GM19238 (cell line): Measurements from ENCODE around the gene RGMA.

Experiments
- DNase-seq: peaks from one replicate; pipeline ENCODE4 v3.0.0; 2011; ENCODE audit warnings: low spot score; ENCODE audit not compliant: insufficient read length

RGMA gene, protein sequence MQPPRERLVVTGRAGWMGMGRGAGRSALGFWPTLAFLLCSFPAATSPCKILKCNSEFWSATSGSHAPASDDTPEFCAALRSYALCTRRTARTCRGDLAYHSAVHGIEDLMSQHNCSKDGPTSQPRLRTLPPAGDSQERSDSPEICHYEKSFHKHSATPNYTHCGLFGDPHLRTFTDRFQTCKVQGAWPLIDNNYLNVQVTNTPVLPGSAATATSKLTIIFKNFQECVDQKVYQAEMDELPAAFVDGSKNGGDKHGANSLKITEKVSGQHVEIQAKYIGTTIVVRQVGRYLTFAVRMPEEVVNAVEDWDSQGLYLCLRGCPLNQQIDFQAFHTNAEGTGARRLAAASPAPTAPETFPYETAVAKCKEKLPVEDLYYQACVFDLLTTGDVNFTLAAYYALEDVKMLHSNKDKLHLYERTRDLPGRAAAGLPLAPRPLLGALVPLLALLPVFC

DNA sequence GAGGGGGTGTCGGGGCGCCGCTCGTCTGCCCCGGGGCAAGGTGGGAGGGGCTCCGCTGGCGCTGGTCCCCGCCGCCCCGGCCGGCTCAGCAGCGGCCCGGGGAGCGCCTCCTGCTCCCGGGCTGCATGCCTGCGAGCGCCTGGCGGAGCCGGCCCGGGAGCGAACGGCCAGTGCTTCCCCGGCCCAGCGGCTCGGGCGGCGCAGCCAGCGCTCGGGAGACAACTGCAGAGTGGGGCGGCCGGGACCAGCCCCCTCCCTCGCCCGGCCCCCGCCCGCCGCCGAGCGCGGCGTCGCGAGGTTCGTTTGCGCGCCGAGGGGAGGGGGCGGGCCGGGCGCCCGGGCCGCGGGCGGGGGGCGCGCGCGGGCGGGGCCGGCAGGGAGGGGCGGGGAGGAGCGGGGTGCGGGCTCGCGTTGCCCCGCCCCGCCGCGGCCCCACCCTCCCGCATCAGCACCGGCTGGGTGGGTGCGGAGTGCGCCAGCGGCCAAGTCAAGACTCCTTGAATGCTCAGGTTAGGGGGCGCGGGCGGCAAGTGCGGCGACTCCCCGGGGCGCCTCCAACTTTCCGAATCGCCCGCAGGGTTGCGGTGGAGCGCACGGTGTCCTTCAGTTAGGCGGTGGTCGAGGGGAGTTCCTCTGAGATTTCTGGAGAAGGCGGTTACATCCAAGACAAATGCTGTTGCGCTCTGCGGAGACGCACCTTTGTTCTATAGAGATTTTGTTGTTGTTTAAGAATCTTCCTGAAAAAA is at the start of gene RGMA:
Gene RGMA, minus strand, starts transcription at position 231 of the 746 bp plus-strand sequence. CDS start 279 bp downstream, outside the sequence.
- no peak for DNase-seq

- no peak for DNase-seq
Observed at GRCh38 chr15:93136606-93137005, 47.6 kb upstream of the RGMA start.

- DNase-seq: no peak
Observed at GRCh38 chr15:93135997-93136397, 47.0 kb upstream of the RGMA start.

DNA sequence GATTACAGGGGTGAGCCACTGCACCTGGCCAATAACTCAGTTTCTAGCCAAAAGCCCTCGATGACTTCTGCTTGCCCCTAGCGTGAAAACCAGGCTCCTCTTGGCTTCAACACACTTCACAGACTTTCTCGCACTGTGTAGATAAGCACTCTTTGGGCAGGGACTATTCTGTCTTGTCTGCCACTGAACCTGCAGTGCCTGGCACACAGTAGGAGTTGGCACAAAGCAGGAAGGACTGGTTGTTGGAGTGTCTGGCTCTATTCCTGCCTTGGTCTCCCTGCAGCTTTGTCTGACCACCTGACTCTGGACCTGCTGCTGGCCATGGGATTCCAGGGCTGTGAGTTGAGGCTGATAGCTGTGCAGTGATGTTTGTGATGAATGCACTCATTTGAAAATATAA is 46.4 kb upstream of the RGMA start:
- no peak for DNase-seq

- DNase-seq: no peak
Observed at GRCh38 chr15:93131485-93132095, 42.6 kb upstream of the RGMA start.

GRCh38 chr15:93129702-93130488 is 40.9 kb upstream of the RGMA start:
- DNase-seq: no peak

- DNase-seq: no peak
Observed at GRCh38 chr15:93127286-93127685, 38.3 kb upstream of the RGMA start.

DNA sequence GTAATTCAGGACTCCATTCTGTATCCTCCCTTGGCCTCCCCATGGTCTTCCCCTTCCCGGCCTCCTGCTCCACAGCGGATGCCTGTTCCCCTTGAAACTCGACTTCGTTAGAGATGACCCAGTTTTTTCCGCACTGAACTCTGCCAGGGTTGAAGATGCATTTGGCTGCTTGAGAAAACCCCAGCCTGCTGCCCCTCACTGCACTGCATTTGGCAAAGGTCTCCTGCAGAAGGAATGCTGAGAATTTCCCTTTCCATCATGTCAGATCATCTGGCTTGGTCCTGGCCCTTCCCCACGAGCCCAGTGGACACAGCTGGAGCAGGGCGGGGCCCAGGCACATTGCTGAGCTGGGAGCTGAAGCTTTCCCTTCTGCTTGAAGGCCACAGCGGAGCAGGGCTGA is 37.6 kb upstream of the RGMA start:
- no peak for DNase-seq

DNA sequence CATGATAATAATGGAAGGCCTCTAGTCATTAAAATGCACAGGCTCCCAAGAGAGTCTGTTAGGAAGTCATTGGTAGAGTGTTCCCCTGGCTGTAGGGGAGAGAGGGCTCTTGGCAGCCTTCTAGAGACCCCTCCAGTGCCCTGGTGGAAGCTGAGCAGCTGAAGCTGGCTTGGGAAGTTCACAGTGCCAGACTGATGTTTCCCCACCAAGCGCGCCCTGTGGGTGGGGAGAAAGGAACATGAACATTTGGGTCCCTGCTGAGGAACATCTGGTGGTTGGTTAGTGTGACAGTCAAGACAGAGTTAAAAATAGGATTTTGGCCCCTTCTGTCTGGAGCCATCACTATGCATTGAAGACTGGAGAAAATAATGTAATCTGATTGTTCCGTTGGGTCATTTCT is 37.1 kb upstream of the RGMA start:
- no peak for DNase-seq

DNA sequence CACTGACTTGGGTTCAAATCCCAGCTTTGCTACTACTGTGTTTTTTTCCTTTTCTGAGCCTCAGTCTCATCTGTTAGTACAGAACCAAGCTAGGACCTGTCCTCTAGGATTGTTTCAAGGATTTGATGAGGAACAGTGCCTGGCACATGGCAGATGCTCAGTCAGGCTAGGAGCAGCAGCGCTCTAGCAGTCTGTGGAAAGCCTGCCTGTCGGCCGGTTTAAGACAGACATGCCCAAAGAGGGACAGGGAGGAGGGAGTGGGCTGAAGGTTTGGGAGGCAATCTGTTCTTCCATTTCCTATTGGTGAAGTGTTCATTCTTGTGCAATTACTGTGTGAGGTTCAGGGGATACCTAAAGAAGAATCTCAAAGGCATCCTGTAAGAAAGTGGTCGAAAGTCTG is 35.1 kb upstream of the RGMA start:
- no peak for DNase-seq

- DNase-seq: no peak
Observed at GRCh38 chr15:93121973-93122910, 33.2 kb upstream of the RGMA start.

- no peak for DNase-seq
Observed at GRCh38 chr15:93121107-93121506, 32.1 kb upstream of the RGMA start.

DNA sequence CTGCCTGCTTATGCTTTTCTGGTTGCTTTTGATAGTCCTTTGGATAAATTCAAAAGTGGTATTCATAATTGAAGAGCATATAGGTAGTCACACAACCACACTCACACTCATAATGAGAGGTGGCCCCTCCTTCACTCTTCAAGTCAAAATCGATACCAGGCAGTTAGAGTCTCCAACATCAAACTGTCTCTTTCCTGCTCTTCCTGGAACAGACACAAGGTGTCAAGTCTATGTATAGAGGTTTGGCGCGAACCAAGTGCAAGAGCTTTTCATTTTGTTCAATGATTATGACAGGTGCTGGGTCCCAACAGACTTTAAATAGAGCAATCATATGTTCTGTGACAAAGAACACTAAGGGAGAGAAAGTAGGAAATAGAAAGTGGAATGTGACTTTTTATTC is 29.9 kb upstream of the RGMA start:
- DNase-seq: no peak

DNA sequence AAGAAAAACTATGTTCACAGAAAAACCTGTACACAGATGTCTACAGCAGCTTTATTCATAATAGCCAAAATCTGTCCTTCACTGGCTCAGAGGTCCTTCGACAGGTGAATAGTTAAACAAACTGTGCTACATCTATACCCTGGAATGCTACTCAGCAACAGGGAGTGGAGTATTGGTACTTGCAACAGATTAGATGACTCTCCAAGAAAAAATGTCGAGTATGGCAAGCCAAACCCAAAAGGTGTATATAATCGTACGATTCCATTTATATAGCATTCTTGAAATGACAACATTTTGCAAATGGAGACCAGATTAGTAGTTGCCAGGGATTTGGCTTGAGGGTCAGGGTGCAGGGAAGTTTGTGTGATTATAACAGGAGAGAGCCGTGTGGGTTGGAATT is 22.4 kb upstream of the RGMA start:
- no peak for DNase-seq

- no peak for DNase-seq
Observed at GRCh38 chr15:93110502-93111040, 21.6 kb upstream of the RGMA start.

DNA sequence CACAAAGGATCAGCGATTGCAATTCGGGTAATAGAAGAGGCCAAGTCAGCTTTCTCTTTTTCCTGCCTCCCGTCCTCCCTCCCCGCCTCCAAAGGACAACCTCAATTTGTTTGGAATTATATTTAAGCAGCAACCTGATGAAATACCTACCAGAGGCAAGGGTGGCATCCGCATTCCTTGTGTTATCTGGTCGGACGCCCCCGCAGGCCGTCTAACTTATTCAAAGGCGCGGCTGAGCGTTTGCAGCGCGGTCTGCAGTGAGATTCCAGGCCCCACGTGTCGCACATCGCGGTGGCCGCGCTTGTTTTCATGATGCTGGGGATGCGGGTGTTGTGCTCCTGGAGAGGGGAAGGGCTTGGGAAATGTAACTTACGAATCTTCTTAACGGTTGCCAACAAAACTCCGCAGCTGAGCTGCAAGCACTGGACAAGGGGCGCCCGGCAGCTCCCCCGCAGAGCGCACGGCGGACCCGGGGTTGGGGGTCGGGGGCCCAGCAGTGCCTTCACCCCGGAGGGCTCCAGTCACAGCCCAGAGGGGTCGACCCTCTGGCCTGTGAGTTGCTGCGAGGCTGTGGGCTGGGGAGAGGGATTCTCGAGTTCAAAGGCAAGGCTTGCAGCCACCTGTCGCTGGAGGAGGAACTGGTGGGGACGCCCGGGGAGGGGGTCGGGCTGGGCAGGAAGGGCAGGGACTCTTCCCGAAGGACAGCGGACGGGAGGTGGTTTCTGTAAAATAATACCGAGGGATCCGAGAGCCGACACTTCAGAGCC is 20.5 kb upstream of the RGMA start:
- no peak for DNase-seq

- no peak for DNase-seq
Observed at GRCh38 chr15:93107646-93108045, 18.6 kb upstream of the RGMA start.

DNA sequence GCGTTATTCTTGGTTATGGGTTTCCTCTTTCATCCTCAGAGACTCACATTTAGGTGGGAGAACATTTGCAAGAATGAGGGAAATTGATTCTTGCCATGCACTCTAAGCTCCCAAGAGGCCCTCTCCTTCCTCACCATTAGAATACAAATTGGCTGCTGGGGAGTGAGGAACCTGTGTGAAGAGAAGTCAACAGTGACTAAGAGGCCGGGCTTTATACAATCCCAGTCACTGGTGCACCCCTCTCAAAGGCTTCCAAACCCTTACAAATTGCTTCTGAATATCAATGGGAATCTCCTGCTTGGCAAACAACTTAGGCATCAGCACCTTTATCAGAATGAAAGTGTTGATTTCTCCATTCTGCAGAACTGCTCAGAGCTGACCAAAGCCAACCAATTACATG is 16.5 kb upstream of the RGMA start:
- no peak for DNase-seq

- no peak for DNase-seq
Observed at GRCh38 chr15:93103823-93104222, 14.8 kb upstream of the RGMA start.
